T-helper 1 cell (primary cell): ENCODE results near the gene PRKAR1B.

Source experiments
- DNase-seq, 5 donors: peaks; one replicate each; pipeline ENCODE4 v3.0.0-alpha.2; 2012 to 2020

The PRKAR1B gene

DNA sequence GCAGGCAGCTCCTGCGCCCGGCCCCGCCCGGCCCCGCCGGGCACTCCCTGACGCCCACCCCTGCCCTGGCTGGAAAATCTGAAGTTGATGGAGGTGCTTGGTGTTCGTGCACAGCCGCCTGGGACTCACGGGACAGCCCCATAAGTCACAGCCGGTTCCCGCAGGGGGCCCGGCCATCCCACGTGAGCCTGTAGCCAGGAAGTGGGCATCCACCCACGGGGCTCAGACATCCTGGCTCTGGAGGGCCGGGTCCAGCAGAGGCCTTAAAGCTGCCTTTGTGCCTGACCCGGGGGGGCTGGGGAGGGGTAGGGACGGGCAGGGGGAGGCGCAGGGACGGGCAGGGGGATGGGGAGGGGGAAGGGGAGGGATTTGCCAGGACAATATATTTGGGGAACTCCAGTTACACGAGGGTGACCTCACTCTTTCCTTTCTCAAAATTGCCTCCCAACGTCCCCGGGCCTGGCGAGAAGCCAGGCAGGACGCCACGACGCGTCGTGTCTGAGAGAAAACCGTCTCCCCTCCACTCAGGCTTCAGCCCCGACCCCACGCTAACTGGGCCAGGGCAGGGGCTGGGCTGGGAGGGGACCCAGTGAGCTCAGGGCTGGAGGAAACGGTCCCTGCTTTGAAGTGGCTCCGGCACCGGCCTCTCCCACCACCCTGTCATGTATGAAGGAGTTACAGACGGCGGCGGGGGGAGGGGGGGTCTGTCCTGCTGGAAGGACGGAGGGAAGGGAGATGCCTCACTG lies 125.3 kb downstream of the PRKAR1B start:
- DNase-seq: peak; percentile 70 to 82 (median 75)

DNA sequence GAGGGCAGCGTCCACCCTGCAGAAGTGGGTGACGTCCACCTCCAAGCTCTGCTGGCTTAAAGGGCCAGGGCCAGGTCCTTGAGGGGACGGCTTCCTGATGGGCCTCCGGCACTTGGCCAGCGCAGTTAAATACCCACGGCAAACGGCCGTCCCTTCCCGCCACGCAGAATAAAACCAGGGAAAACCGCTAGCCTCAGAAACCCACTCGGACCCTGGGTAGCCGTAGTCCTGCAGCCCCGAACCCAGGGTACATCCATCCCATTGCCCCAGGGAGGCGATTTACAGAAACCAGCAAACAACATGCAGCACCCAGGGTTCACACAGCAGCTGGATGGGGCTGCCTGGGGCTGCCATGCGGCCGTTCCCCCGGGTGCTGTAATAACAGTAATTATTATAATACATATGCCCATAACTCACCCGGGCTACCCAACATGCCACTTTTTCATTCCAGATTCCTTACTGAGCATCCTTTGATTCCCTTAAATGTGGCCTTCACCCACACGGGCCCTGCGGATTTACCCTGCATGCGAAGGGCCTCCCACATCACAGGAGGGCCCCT lies 126.0 kb downstream of the PRKAR1B start:
- DNase-seq: no peak

DNA sequence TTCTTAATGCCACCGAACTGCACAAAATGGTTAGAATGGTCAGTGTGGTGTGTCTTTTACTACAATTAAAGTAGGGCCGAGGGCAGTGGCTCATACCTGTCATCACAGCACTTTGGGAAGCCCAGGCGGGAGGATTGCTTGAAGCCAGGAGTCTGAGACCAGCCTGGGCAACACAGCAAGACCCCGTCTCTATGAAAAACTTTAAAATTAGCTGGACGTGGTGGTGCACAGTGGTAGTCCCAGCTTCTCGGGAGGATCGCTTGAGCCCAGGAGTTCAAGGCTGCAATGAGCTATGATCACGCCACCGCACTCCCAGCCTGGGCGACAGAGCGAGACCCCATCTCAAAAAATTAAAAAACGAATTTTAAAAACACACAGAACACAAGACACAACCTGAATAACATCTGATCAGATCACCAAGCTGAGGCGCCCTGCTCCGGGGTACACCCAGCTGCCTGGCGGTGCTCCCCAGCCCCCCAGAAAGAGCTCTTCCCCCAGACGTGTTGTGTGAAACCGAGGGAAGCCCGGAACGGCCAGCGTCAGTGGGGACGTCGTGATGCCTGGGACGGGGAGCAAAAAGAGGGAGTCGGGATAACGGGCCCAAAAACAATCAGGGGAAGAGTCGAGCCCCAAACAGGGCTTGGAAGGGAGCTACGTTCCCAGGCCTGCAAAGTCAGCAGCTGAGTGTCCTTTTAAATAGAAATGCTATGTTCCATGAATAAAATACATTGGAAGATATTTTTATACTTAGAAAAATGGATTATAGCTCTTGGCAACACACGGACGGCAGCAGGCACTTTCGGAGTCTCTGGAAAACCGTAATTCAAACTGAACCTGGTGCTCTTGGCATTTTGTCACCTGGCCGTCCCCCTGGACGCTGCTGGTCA lies 126.7 kb downstream of the PRKAR1B start:
- no peak for DNase-seq

DNA sequence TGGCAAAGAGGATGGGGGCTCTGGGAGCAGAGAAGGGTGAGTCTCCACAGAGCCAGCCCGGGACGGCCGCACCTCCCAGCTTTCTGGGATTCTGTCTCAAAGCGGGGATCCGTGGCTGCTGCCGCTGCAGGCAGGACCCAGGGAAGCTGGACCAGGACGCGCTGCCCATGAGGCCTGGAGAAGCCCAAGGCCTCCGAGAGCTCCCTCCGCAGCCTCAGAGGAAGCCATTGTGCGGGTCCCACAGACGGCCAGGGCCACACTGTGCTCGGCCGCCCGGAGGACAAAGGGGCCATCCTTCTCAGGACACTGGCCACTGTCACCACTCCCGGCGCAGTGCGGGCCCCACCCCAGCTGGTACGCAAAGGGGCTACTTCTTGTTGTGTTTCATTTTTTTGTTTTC lies 128.2 kb downstream of the PRKAR1B start:
- DNase-seq: no peak

DNA sequence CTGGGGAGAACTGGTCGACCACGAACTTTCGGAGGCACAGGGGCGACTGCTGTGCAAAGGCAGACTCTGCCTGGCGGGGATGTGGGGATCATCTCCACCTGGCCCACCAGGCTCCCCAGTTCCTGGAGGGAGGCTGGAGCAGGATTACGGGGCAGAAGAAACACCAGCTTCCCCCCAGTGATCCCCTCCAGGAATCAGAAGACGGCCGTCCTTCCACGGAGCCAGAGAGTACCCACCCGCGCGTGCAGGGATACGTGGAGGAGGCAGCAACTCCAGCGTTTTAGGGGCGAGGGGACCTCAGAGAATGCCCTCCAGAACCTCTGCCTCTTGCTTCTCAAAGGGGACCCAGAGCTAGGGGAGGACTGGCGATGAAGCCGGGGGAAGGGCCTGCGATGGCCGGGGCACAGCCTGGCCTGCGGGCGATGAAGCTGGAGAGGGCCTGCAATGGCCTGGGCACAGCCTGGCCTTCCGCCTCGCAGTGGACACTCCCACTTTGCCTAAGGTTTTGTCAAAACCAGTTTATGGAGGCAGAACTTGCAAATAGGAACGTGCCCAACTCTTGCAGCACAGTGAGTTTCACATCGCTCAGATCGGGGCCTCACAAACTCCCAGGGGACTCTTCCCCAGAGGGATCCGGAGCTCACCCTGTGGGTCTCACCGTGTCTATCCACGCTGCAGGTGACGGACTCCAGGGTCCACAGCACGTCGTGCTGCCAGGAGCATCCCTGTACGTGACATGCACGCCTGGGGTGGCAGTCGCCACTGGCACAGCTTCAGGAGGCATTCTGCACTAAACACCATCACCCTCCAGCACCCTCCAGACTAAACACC lies 129.5 kb downstream of the PRKAR1B start:
- no peak for DNase-seq

DNA sequence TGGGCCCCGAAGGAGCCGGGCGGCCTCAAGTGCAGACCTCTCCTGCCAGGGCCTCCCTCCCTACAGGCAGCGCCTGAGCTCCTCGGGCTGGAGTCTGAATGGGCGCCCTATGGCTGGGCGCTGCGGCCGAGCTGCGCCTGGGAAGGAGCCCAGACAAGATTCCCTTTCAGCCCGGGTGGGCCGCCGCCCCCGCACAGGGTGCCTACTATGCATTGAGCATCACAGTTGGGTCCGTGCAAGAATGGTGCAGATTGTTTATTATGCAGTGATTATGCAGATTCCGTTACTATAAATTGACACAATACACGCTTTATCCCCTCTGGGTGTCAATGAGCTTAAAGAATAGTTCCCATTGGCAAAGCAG lies 130.3 kb downstream of the PRKAR1B start:
- DNase-seq: no peak

DNA sequence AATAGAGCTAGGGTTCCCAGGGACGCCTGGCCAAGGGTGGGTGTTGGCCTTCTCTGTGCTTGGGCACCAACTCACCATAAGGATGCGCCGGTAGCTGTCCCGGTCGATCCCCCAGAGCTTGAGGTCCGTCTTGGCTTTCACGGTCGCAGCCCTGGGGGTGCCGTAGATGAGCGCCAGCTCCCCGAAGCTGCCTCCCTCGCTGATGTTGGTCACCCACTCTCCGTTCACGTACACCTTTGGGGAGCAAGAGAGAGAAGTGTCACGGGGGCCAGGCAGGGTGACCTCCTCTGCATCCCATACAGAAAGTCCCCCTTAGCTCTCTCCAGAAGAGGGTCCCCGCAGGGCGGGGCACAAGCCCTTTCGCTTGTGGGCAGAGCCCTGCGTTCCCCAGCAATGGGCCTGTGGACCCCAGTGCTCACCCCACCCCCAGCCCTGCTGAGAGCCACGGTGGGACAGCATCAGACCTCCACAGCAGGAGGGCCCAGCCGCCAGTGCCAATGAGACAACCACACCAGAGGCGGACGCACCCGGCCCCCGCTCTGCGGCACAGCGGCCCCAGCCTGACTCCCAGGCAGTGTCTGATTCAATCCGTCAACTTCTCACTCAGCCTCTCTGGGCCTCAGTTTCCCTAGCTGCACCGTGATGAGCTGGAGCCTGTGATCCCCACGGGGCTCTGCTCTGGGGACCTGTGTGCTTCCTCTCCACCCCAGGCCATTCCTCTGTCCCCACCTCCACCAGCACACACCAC lies 130.8 kb downstream of the PRKAR1B start:
- no peak for DNase-seq

DNA sequence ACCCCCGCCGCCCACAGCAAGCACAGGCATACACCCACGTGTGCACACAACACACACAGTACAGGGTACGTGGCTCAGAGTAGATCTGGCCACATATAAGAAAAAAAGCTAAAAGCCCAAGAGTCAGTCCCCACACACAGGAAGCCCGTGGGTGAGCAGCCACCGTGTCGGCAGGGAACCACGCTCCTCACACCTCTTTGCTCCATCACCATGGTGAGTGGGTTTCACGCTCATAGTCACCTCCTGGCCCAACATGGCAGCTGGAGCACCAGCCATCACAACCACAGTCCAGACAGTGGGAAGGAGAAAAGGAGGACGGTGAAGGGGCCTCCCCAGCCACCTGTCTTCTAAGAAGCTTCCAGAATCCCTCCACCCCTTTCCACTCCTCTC lies 131.5 kb downstream of the PRKAR1B start:
- DNase-seq: peak in 1 of 5 donors; percentile 24

DNA sequence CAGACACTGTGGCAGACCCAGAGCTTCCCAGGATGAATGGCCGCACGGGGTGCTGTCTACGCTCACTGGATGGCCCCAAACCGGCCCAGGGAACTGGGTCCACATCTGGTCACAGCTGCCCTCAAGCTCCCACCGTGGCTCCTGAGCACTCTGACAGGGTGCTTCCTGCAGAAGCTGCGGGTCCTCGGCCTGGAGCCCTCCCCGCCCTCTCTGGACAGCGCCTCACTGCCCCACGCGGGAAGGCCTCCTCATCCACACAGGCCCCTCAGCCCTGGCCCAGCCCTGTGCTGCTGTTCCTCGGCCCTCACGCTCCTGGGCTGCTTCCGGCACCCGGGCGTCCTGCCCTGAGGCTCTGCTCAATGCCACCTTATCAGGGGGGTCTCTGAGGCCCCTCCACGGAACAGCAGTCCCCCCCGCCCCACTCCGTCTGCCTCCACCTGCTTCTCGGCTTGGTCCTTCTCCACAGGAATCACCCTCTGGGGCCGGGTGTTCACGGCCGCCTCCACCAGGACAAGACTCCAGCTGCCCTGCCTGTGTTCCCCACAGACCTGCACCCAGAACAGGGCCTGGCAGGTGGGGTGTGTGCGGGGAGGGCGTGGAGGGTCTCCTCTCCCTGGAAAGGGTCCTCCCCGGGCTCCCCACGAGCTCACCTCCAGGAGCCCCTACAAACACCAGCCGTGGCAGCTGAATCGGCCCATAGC lies 132.0 kb downstream of the PRKAR1B start:
- no peak for DNase-seq

DNA sequence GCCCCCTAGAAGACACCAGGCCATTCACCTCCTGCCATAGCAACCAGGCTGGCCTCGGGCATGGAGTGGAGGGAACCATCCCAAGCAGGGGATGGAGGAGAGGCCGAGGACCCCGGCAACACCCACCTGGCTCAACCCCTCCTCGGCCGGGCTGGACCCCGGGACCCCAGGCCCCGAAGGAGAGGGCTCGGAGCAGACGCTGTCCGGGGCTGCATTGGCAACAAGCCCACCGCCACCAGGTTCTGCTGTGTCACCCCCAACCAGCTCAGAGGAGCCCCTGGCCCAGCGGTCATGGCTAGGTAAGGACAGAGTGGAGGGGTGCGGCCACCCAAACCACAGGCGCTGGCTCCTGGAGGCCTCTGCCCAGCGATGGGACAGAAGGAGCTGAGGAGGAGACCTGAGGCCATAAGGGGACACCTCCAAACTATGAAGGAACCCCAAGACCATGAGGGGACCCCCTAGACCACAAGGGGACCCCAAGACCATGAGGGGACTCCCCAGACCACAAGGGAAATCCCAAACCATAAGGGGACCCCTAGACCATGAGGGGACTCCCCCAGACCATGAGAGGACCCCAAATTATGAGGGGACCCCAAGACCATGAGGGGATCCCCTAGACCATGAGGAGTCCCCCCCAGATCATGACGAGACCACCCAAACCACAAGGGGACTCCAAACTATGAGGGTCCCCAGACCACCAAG lies 132.7 kb downstream of the PRKAR1B start:
- no peak for DNase-seq

DNA sequence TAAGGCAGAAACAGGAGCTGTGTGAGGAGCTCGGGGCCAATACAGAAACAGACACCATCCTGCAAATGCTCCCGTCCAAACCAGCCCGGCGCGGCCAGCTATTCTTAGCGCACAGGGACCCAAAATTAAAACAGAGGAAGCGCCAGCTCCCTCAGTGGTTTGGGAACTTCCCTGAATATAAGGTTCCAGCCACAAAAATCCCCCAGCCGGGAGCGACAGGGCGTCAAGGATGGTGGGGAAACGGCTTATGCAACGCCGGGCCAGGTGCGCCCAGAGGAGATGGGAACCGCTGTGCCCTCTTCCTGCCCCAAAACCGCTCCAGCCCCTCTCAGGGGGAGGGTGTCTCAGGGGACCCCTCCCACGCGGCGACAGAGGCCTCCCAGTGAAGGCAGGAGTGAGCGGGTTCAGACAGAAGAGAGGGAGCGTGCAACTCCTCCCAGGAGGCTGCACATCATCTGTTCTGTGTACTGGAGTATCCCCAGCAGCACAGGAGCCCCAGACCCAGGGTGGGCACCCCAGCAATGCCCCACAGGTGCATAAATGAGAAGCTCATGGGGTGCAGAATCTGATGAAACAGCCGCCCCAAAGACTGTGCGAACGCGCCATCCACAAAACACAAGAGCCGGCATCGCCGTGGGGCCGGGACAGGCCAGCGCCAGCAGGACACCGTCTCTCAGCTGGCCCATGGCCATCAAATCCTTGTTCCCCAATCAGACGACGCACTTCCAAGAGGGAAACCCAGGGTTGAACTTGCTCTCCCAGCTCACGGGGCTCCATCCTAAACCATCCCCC lies 133.6 kb downstream of the PRKAR1B start:
- DNase-seq: peak in 1 of 5 donors; percentile 37

DNA sequence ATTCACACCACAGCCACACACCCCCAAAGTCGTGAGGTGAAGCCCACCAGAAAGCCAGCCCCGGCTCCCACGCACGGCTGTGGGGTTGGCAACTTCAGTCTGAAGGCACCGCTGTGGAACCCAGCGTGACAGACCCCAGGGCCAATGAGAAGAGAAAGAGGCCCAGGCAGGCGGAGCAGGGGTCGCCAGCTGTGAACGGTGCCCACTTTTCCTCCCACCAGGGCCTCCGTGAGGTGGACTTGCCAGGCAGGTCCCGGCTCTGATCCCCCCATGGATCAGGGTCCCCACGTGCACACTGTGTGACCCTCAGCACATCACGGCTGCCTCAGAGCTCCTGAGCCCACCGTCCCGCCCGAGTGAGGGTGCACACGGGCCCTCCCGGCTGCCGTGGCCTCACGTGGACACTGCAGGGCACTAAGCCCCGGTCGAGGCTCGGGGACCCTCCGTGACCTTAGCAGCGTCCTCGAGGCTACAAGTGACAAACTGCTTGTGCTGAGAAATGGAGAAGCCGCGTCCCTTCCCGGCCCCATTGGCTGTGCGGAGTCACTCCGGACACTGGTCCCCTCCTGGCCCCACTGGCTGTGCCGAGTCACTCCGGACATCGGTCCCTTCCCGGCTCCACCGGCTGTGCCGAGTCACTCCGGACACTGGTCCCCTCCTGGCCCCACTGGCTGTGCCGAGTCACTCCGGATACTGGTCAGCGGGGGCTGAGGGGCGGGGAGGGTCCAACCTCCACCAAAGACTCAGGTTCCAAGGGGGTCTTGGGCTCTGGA lies 135.0 kb downstream of the PRKAR1B start:
- no peak for DNase-seq

DNA sequence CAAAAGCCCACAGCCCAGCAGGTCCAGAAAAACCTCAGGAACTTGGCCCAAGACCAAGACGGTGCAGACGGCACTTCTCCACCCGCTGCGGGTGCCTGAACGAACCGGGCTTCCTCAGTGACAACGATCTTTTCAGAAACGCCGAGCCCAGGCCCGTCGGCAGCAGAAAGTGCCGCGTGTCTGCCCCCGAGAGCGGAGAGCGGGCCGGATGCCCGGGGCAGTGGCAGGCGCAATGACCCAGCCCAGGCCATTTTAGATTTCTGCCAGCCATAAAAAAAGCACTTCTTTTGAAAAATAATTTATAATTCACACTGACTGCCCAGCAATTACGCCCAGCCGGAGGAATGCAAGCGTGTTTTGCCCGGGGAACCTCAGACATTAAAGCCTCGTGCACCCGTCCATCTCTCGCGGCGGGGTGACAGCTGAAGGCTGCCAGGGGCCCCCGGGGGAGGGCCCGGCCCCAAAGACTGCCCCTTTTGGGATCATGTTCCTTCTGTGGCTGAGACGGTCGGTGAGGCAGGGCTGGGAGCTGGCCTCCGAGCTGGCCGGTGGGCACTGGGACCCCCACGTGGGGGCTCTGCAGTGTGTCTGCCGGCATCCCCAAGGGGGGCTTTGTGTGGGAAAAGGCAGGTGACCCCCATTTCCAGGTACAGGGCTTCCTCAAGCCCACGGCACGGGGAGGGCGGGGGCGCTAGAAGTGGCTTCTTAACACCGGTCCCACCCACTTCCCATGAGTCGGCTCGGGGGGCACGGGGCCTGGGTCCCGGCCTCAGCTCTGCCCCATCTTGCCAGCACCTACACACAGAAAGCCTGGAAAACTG lies 136.1 kb downstream of the PRKAR1B start:
- no peak for DNase-seq

DNA sequence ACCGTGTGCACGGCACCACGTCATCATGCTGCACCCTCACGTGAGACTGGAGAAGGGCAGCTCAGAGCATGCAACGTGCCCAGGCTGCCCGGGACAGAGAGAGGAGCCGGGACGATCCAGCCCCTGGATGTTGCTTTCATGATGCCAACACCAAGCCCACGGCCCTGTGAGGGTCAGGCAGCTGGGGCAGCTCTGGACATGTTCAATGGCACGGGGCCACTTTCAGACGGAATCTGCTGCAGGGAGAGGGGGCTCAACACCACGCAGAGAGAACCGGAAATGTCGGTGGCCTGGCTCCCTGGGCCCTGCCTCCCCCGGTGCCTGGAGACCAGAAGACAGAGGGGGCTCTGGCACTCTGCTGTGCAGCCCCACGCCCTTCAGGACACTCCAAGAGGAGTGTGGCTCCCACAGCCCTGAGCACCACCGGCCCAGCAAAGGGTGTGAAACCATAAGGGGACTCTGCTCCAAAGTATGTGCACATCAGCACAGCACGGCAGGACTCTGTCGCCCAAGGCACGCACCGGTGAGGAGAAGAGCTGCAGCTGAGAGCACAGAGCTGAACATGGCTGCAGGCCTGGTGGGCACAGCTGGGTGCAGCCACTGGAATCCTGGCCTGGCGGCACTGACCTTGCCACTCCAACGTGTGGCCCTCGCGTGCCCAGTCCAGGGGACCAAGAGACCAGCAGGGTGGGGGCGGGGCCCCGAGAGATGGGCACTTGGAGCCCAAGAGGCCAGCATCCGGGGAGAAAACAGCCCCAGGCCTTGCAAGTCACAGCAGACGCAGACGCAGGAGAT lies 137.1 kb downstream of the PRKAR1B start:
- no peak for DNase-seq

DNA sequence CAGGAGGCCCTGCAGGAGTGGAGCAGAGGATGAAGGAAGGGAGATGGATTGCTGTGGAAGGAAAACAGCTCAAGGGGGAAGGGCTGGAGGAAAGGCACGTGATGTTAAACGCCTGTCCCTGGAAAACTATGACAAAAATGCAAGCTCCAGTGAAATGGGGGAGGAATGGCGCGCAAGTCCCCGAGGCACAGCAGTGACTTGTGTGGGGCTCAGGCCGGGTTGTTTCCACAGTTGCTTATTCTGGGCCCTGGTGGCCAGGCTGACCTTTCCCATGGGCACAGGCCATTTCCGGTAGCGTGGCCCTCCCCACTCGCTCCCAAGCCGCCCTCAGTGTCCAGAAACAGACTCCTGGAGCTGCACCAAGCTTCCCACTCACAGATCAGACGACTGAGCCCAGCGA lies 139.3 kb downstream of the PRKAR1B start:
- DNase-seq: no peak

DNA sequence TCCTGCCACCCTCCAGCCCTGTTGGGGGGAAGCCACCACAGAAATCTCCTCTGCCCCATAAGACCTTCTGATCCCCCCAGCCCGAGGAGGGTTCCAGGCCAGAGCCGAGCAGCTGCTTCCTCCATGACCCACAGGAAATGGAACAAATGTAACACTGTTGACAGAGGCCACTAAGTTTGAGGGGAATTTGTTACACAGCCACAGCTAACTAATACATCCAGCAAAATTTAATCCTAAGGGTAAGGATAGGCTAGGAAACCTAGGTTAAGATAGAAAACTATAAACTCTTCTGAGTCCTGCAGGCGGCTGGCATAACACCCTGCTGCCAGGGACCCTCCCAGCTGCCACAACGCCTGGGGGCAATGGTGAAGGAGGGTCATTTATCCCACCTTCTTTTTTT lies 140.6 kb downstream of the PRKAR1B start:
- no peak for DNase-seq

DNA sequence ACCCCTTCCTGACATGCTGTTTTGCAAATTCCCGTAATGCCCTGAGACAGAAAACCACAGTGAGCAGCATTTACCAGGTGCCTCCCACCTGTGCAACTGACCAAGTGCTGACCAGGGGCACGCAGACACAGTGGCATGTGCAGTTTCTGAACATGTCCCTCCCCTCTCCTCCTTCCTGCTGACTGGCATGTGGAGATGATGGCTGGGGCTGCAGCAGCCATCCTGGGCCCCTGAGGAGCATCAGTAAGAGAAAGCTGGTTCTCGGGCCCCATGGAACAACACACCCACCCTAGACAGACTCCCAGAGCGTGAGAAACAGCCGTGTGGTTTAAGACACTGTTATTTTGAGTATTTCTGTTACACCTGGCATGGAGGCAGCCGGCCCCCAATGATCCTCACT lies 141.2 kb downstream of the PRKAR1B start:
- DNase-seq: no peak
